ENCODE results near the gene CRYBB2.

- TF ChIP-seq, protein P1, sequence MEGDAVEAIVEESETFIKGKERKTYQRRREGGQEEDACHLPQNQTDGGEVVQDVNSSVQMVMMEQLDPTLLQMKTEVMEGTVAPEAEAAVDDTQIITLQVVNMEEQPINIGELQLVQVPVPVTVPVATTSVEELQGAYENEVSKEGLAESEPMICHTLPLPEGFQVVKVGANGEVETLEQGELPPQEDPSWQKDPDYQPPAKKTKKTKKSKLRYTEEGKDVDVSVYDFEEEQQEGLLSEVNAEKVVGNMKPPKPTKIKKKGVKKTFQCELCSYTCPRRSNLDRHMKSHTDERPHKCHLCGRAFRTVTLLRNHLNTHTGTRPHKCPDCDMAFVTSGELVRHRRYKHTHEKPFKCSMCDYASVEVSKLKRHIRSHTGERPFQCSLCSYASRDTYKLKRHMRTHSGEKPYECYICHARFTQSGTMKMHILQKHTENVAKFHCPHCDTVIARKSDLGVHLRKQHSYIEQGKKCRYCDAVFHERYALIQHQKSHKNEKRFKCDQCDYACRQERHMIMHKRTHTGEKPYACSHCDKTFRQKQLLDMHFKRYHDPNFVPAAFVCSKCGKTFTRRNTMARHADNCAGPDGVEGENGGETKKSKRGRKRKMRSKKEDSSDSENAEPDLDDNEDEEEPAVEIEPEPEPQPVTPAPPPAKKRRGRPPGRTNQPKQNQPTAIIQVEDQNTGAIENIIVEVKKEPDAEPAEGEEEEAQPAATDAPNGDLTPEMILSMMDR (IDR thresholded peaks at IDR 0.05), result peak; percentile 95
- no peak for TF ChIP-seq EZH2 (IDR thresholded peaks at IDR 0.05; ENCODE audit: borderline replicate concordance, insufficient read depth, low read depth, low read length, poor library complexity, severe bottlenecking)
These were observed 17.0 kb upstream of the CRYBB2 start for GRCh38 chr22:25202290-25202921.
